ENCODE data around the gene SHISA9.

GRCh38 chr16:13110124-13110796, 208.9 kb downstream of the SHISA9 start:
- TF ChIP-seq, protein P1, sequence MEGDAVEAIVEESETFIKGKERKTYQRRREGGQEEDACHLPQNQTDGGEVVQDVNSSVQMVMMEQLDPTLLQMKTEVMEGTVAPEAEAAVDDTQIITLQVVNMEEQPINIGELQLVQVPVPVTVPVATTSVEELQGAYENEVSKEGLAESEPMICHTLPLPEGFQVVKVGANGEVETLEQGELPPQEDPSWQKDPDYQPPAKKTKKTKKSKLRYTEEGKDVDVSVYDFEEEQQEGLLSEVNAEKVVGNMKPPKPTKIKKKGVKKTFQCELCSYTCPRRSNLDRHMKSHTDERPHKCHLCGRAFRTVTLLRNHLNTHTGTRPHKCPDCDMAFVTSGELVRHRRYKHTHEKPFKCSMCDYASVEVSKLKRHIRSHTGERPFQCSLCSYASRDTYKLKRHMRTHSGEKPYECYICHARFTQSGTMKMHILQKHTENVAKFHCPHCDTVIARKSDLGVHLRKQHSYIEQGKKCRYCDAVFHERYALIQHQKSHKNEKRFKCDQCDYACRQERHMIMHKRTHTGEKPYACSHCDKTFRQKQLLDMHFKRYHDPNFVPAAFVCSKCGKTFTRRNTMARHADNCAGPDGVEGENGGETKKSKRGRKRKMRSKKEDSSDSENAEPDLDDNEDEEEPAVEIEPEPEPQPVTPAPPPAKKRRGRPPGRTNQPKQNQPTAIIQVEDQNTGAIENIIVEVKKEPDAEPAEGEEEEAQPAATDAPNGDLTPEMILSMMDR (conservative IDR thresholded peaks at IDR 0.05; ENCODE audit: low read length): no peak
- TF ChIP-seq EZH2phosphoT487 (IDR thresholded peaks at IDR 0.05; ENCODE audit: borderline replicate concordance): no peak

Data from Loucy (cell line).